Coronary artery (tissue), 2 donors: Measurements from ENCODE around the gene GPHN.

ENCODE experiments used
- DNase-seq: peaks from one replicate; pipeline ENCODE4 v3.0.0-alpha.2; 2017; ENCODE audit warnings: low spot score
- H3K27ac ChIP-seq, 2 donors: fragments of 200-600 bp; sonication (generic); one replicate each; pipeline ENCODE4 v1.5.1; 2016 to 2019
- H3K4me3 ChIP-seq: fragments of 200-600 bp; sonication (generic); 2 replicates; pipeline ENCODE4 v1.5.1; 2016; ENCODE audit warnings: mild to moderate bottlenecking, moderate library complexity
- TF ChIP-seq, protein P1 (sequence below): fragments of 200-600 bp; sonication (generic); IDR thresholded peaks from one replicate; pipeline ENCODE4 v1.5.1; 2019; ENCODE audit warnings: antibody characterized with exemption

GPHN gene

GRCh38 chr14:66955159-66955558, 447.2 kb downstream of the GPHN start:
- no peak overlapping the region for H3K27ac ChIP-seq

GRCh38 chr14:66959437-66960050, 451.6 kb downstream of the GPHN start:
- H3K27ac ChIP-seq = no peak overlapping the region
- no peak overlapping the region for H3K4me3 ChIP-seq
- TF ChIP-seq, protein P1, sequence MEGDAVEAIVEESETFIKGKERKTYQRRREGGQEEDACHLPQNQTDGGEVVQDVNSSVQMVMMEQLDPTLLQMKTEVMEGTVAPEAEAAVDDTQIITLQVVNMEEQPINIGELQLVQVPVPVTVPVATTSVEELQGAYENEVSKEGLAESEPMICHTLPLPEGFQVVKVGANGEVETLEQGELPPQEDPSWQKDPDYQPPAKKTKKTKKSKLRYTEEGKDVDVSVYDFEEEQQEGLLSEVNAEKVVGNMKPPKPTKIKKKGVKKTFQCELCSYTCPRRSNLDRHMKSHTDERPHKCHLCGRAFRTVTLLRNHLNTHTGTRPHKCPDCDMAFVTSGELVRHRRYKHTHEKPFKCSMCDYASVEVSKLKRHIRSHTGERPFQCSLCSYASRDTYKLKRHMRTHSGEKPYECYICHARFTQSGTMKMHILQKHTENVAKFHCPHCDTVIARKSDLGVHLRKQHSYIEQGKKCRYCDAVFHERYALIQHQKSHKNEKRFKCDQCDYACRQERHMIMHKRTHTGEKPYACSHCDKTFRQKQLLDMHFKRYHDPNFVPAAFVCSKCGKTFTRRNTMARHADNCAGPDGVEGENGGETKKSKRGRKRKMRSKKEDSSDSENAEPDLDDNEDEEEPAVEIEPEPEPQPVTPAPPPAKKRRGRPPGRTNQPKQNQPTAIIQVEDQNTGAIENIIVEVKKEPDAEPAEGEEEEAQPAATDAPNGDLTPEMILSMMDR = no peak
- no peak for DNase-seq

More at GRCh38 chr14:66955159-66955558, 447.2 kb downstream of the GPHN start:
- no peak overlapping the region for H3K4me3 ChIP-seq
- DNase-seq = no peak
- TF ChIP-seq, protein P1 = no peak

- Histone ChIP-seq H3K4me3 (no peak overlapping the region), H3K27ac (no peak overlapping the region)
- no peak for DNase-seq
- TF ChIP-seq, protein P1 = no peak
Measured at GRCh38 chr14:66965831-66966230, 457.9 kb downstream of the GPHN start.

DNA sequence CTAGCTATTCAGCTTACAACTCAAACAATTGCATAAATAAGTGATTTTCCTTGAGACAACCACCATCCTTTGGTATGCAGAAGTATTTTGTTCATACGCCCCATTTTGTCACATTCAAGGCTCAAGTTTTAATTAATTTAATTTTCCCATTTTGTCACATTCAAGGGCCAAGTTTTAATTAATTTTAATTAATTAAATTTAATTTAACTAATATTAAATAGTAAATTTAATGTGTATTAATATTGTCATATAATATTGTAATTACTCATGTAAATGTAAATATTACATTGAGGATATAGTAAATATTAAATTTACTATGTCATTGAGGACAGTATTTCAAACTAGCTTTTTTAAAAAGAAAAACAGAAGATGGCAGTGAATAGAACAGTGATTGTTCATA, 464.5 kb downstream of the GPHN start:
- no peak for DNase-seq
- TF ChIP-seq, protein P1 = no peak
- no peak overlapping the region for H3K27ac ChIP-seq
- H3K4me3 ChIP-seq = no peak overlapping the region

GRCh38 chr14:66974397-66975025, 466.6 kb downstream of the GPHN start:
- no peak for DNase-seq
- no peak overlapping the region for H3K4me3 ChIP-seq
- TF ChIP-seq, protein P1 = no peak
- H3K27ac ChIP-seq = no peak overlapping the region

DNA sequence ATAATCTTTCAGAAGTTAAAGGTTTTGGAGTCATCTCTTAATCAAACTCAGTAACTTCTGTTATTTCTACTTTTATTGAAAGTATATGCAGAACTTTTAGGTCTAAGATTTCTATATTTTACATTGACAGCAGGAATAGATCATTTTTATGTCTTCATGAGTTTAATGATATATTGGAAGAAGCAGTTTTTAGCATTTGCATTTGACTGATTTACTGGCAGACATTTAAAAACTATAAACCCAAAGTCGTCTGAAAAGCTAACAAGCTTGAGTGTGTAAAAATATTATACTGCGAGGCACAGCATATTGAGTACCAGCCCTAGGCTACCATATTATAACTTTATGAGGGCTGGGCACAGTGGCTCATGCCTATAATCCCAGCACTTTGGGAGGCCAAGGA, 467.3 kb downstream of the GPHN start:
- H3K27ac ChIP-seq = no peak overlapping the region
- TF ChIP-seq, protein P1 = no peak
- H3K4me3 ChIP-seq = no peak overlapping the region
- no peak for DNase-seq
